Lower lobe of right lung (tissue), 2 donors: ENCODE measurements around the gene PCDHGA1. TPM values are rescaled to one million over a fixed set of nuclear protein-coding genes. Genes with fewer than 3 reads are reported as not detected.
"Not testable (repeated sequence)": the region's sequence is repeated elsewhere in the genome, so short reads cannot be mapped to it uniquely, and the experiment has no call there.

Experiments
- ATAC-seq, 2 donors: fragments of 200-7000 bp; cut with Tn5 transposase; one replicate each; pipeline ENCODE4 v1.9.1; 2020 to 2022; ENCODE audit warnings: mild to moderate bottlenecking in 2 of 2, moderate library complexity in 2 of 2
- DNase-seq: peaks from one replicate; pipeline ENCODE4 v3.0.0-alpha.2; 2020
- H3K27ac ChIP-seq: fragments of 200-600 bp; one replicate; pipeline ENCODE4 v1.8.0; 2022
- H3K27me3 ChIP-seq: fragments of 200-600 bp; one replicate; pipeline ENCODE4 v1.8.0; 2022; ENCODE audit warnings: low read depth
- H3K36me3 ChIP-seq: fragments of 200-600 bp; one replicate; pipeline ENCODE4 v1.8.0; 2022; ENCODE audit warnings: mild to moderate bottlenecking
- H3K4me1 ChIP-seq: fragments of 200-600 bp; one replicate; pipeline ENCODE4 v1.8.0; 2022
- H3K4me3 ChIP-seq: fragments of 200-600 bp; one replicate; pipeline ENCODE4 v1.8.0; 2022; ENCODE audit warnings: mild to moderate bottlenecking
- H3K9me3 ChIP-seq: fragments of 200-600 bp; one replicate; pipeline ENCODE4 v1.8.0; 2022
- CTCF ChIP-seq: fragments of 200-600 bp; IDR thresholded peaks from one replicate; pipeline ENCODE4 v1.8.0; 2022; ENCODE audit warnings: antibody characterized with exemption, mild to moderate bottlenecking
- intact Hi-C: fragments of 100-400 bp; cut with DNase I; formaldehyde crosslinking; loops from one replicate; pipeline ENCODE4 v1.11.0; 2022
- total RNA-seq: library from RNA; stranded (reverse); fragmentation: NEBNext Ultra II Directional; extraction: Animal tissue kit (Norgen Biotek cat#: 25700); gene quantifications from one replicate; pipeline ENCODE4 v1.2.1, GENCODE V29; 2021
- donor health status: DM: no; HTN: yes; CAD: no; lungs with severe emphysema.

The PCDHGA1 gene
- total RNA-seq, 1 donor from 2014 or later = 0.53 TPM

- Histone ChIP-seq H3K4me1 (no peaks in the 10 kb centered on the region), H3K4me3 (no peak overlapping the region), H3K9me3 (peaks cover 21% of the 10 kb centered on the region), H3K36me3 (no peaks in the 10 kb centered on the region), H3K27me3 (peaks cover 15% of the 10 kb centered on the region), H3K27ac (no peak overlapping the region)
- intact Hi-C loops = no loop called here
- TF ChIP-seq CTCF = no peak
- DNase-seq (no peak), ATAC-seq (no peak)
These were observed 2.1 kb upstream of the PCDHGA1 start for GRCh38 chr5:141328231-141328630.

- peaks cover 19% of the 10 kb centered on the region for H3K27me3 ChIP-seq
- intact Hi-C loops, DNase-seq: not testable (repeated sequence)
These were observed 2.3 kb downstream of the PCDHGA1 start for GRCh38 chr5:141332571-141332970.

GRCh38 chr5:141338538-141339306 lies 8.4 kb downstream of the PCDHGA1 start, which contains the start of gene PCDHGA2:
Gene PCDHGA2 (plus strand): TSS chr5:141338760.
- DNase-seq (no peak), ATAC-seq (no peak)
- TF ChIP-seq CTCF = peak; percentile 29
- Histone ChIP-seq H3K27ac (no peak within 1 kb of the TSS), H3K4me3 (peak within 1 kb of the TSS; percentile 29), H3K27me3 (peaks cover 16% of the 10 kb centered on the region), H3K4me1 (no peaks in the 10 kb centered on the region), H3K9me3 (peaks cover 56% of the 10 kb centered on the region), H3K36me3 (no peaks in the 10 kb centered on the region)
- intact Hi-C loops = no loop called here

More at GRCh38 chr5:141332571-141332970, 2.3 kb downstream of the PCDHGA1 start:
- H3K4me3 ChIP-seq, ATAC-seq, H3K27ac ChIP-seq, H3K36me3 ChIP-seq, H3K4me1 ChIP-seq: not testable (repeated sequence)
- peaks cover 28% of the 10 kb centered on the region for H3K9me3 ChIP-seq

- H3K9me3 ChIP-seq = peaks cover 68% of the 10 kb centered on the region
- H3K27ac ChIP-seq, H3K4me3 ChIP-seq, ATAC-seq, DNase-seq, H3K27me3 ChIP-seq, H3K36me3 ChIP-seq, H3K4me1 ChIP-seq, intact Hi-C loops: not testable (repeated sequence)
These were observed 10.6 kb downstream of the PCDHGA1 start for GRCh38 chr5:141340781-141341354.

- no peak for DNase-seq
- H3K36me3 ChIP-seq = no peaks in the 10 kb centered on the region
- H3K4me1 ChIP-seq = no peaks in the 10 kb centered on the region
- ATAC-seq = no peak
- H3K9me3 ChIP-seq = peaks cover 64% of the 10 kb centered on the region
- H3K27me3 ChIP-seq = peaks cover 3% of the 10 kb centered on the region
- intact Hi-C loops = no loop called here
- H3K4me3 ChIP-seq = no peak overlapping the region
- TF ChIP-seq CTCF = no peak
- no peak overlapping the region for H3K27ac ChIP-seq
These were observed 12.5 kb downstream of the PCDHGA1 start for GRCh38 chr5:141342773-141343172.

- Histone ChIP-seq H3K4me1 (no peaks in the 10 kb centered on the region), H3K36me3 (no peaks in the 10 kb centered on the region), H3K27ac (no peak within 1 kb of the TSS), H3K4me3 (peak within 1 kb of the TSS; percentile 22), H3K27me3 (no peaks in the 10 kb centered on the region), H3K9me3 (peaks cover 59% of the 10 kb centered on the region)
- TF ChIP-seq CTCF = peak; percentile 22
- DNase-seq (no peak), ATAC-seq (no peak)
- intact Hi-C loops = no loop called here
These were observed 13.1 kb downstream of the PCDHGA1 start, which contains the start of gene PCDHGA3 for GRCh38 chr5:141343242-141343952. Gene PCDHGA3 (plus strand): TSS chr5:141343829. CDS start chr5:141344034, 205 bp downstream.
